Right lobe of liver (tissue), 6 donors: ENCODE results near the gene PSMA5. TPM values are rescaled to one million over a fixed set of nuclear protein-coding genes. Genes with fewer than 3 reads are reported as not detected.

ENCODE experiments used
- ATAC-seq, 4 donors: fragments of 200-7000 bp; cut with Tn5 transposase; one replicate each; pipeline ENCODE4 v1.9.1; 2020; ENCODE audit warnings: mild to moderate bottlenecking in 4 of 4, moderate library complexity in 4 of 4
- DNase-seq, 3 donors: peaks; one replicate each; pipeline ENCODE4 v3.0.0-alpha.2; 2020
- H3K27ac ChIP-seq, 3 donors: fragments of 200-600 bp; one replicate each; pipeline ENCODE4 v1.8.0; 2022
- H3K27me3 ChIP-seq, 2 donors: fragments of 200-600 bp; one replicate each; pipeline ENCODE4 v1.8.0; 2022
- H3K36me3 ChIP-seq, 4 donors: fragments of 200-600 bp; sonication (generic) in 1 of 4; one replicate each; pipeline versions ENCODE4 v1.5.1 to v1.8.0; 2017 to 2022; ENCODE audit warnings: control low read depth in 1 of 4
- H3K4me1 ChIP-seq, 4 donors: fragments of 200-600 bp; sonication (generic) in 1 of 4; one replicate each; pipeline versions ENCODE4 v1.5.1 to v1.8.0; 2017 to 2022; ENCODE audit warnings: control low read depth in 1 of 4
- H3K4me3 ChIP-seq, 3 donors: fragments of 200-600 bp; one replicate each; pipeline ENCODE4 v1.8.0; 2022
- H3K9me3 ChIP-seq, 4 donors: fragments of 200-600 bp; sonication (generic) in 1 of 4; one replicate each; pipeline versions ENCODE4 v1.5.1 to v1.8.0; 2017 to 2022; ENCODE audit warnings: control low read depth in 1 of 4
- POLR2A ChIP-seq: fragments of 450-650 bp; IDR thresholded peaks from one replicate; pipeline ENCODE4 v1.6.1; 2017; ENCODE audit warnings: antibody characterized with exemption, mild to moderate bottlenecking
- WGBS: methylation state at CpG from one replicate; pipeline ENCODE4 v1.1.6; 2018; ENCODE audit warnings: low coverage, low lambda C conversion rate; ENCODE audit not compliant: insufficient coverage; ENCODE audit errors: missing lambda C conversion rate; 5-methylcytosine and 5-hydroxymethylcytosine counted together
- intact Hi-C, 2 donors: fragments of 100-400 bp; cut with DNase I; formaldehyde crosslinking; loops; one replicate each; pipeline versions ENCODE4 v1.11.2 to v1.14.1; 2022
- total RNA-seq, 6 experiments: library from RNA; depleted of rRNA in 2 of 6; stranded (reverse); fragments of >200 nt in 2 of 6; fragmentation: NEBNext Ultra II Directional in 3 of 6; extraction: Animal tissue kit (Norgen Biotek cat#: 25700) in 3 of 6; gene quantifications; one replicate each; pipeline versions ENCODE4 v1.1.0 to v1.2.4, GENCODE V29; 2016 to 2023
- TF ChIP-seq, protein P1 (sequence below), 4 donors: fragments of 200-600 bp in 3 of 4; fragments of 450-650 bp in 1 of 4; IDR thresholded peaks; one replicate each; pipeline versions ENCODE4 v1.5.1 to v1.8.0; 2016 to 2022; ENCODE audit warnings: antibody characterized with exemption in 4 of 4, mild to moderate bottlenecking in 2 of 4
- donor health status: DM: no; HTN: yes; CAD: no.
- donor health status: DM: no; HTN: no; CAD: no.
- donor health status: DM: no; HTN: no; CAD: no.
- donor health status: DM: no; HTN: yes; CAD: no.
- donor health status: DM: no; HTN: yes; CAD: no.

The PSMA5 gene
- total RNA-seq, 6 experiments from 2014 or later, result 38.8 to 83.5 (median 61.1) TPM

DNA sequence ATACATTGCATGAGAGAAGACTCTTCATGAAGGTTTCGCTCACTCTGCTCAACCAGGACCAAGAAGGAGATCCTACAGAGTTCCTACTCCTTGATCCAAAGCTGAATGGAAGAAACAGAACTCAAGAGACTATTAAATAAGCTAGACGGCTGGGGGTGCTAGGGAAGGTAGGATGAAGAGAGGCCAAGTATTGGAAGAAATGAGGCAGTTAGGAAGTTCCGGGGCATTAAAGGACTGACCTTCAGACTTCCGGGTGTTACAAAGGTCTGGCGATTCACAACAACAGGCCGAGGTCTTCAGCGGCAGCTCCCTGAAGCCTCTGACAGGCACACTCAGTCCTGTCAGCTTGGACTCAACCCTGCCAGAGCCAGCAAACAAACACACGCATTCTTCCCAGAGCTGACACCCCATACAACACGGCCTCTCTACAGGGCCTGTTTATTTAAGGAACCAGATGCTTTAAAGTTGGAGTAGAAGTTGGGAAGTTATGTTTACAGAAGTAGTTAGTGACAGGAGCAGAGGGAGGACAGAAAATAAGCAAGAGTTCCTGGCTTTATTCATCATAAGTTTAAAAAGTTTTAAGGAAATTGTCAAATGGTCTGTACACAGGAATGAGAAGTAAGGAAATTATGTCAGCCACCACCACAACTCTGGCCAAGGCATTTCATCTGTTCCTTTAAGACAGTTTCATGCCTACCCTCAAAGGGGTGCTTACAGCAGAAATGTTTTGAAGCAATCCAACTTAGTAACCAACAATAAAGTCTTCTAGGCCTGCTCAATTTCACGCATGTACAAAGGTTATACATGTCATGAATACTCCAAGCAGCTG lies 33.2 kb downstream of the PSMA5 start:
- intact Hi-C loops, result no loop called here
- Histone ChIP-seq H3K27me3 (no peaks in the 10 kb centered on the region), H3K36me3 (no peaks in the 10 kb centered on the region), H3K27ac (peak overlapping the region; percentile 33 to 73 (median 48)), H3K4me3 (no peak overlapping the region), H3K9me3 (no peaks in the 10 kb centered on the region), H3K4me1 (peaks cover 0 to 42% (median 4%) of the 10 kb centered on the region in 4 donors)
- DNase-seq (peak; percentile 48 to 74 (median 57)), ATAC-seq (peak; percentile 79 to 84 (median 80))
- 17% methylated on average over 9 of the region's 10 CpGs for WGBS
- TF ChIP-seq, protein P1, sequence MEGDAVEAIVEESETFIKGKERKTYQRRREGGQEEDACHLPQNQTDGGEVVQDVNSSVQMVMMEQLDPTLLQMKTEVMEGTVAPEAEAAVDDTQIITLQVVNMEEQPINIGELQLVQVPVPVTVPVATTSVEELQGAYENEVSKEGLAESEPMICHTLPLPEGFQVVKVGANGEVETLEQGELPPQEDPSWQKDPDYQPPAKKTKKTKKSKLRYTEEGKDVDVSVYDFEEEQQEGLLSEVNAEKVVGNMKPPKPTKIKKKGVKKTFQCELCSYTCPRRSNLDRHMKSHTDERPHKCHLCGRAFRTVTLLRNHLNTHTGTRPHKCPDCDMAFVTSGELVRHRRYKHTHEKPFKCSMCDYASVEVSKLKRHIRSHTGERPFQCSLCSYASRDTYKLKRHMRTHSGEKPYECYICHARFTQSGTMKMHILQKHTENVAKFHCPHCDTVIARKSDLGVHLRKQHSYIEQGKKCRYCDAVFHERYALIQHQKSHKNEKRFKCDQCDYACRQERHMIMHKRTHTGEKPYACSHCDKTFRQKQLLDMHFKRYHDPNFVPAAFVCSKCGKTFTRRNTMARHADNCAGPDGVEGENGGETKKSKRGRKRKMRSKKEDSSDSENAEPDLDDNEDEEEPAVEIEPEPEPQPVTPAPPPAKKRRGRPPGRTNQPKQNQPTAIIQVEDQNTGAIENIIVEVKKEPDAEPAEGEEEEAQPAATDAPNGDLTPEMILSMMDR (IDR thresholded peaks at IDR 0.05), result no peak
- peak; percentile 61 for TF ChIP-seq POLR2A

GRCh38 chr1:109392037-109392787 lies 34.0 kb downstream of the PSMA5 start:
- Histone ChIP-seq H3K4me1 (peaks cover 0 to 41% (median 4%) of the 10 kb centered on the region in 4 donors), H3K36me3 (no peaks in the 10 kb centered on the region), H3K27me3 (no peaks in the 10 kb centered on the region), H3K4me3 (no peak overlapping the region), H3K27ac (peak overlapping the region; percentile 33 to 73 (median 48)), H3K9me3 (no peaks in the 10 kb centered on the region)
- 32% methylated on average over 4 of the region's 4 CpGs for WGBS
- intact Hi-C loops, result no loop called here
- TF ChIP-seq, protein P1 (IDR thresholded peaks at IDR 0.05), result no peak
- TF ChIP-seq POLR2A, result no peak
- no peak for DNase-seq
- peak in 1 of 4 donors; percentile 56 for ATAC-seq

GRCh38 chr1:109391626-109392025 lies 34.6 kb downstream of the PSMA5 start:
- no peak for ATAC-seq
- Histone ChIP-seq H3K4me3 (no peak overlapping the region), H3K27me3 (no peaks in the 10 kb centered on the region), H3K27ac (peak overlapping the region in 2 of 3 donors; percentile 33 to 73), H3K9me3 (no peaks in the 10 kb centered on the region), H3K36me3 (no peaks in the 10 kb centered on the region), H3K4me1 (peaks cover 0 to 40% (median 4%) of the 10 kb centered on the region in 4 donors)
- intact Hi-C loops, result no loop called here
- DNase-seq, result no peak
- TF ChIP-seq, protein P1 (IDR thresholded peaks at IDR 0.05), result no peak
- TF ChIP-seq POLR2A, result no peak

GRCh38 chr1:109391157-109391556 lies 35.1 kb downstream of the PSMA5 start:
- DNase-seq, result no peak
- no peaks in the 10 kb centered on the region for H3K9me3 ChIP-seq
- 57% methylated on average over 3 of the region's 3 CpGs for WGBS
- no peaks in the 10 kb centered on the region for H3K36me3 ChIP-seq
- no peak overlapping the region for H3K4me3 ChIP-seq
- H3K27me3 ChIP-seq, result no peaks in the 10 kb centered on the region
- TF ChIP-seq, protein P1 (IDR thresholded peaks at IDR 0.05), result no peak
- TF ChIP-seq POLR2A, result no peak
- no peak for ATAC-seq
- intact Hi-C loops, result no loop called here
- H3K4me1 ChIP-seq, result peaks cover 0 to 35% (median 4%) of the 10 kb centered on the region in 4 donors
- peak overlapping the region in 1 of 3 donors; percentile 73 for H3K27ac ChIP-seq
